GM12891 (cell line): Measurements from ENCODE around the gene DDIT3.

Experiments used
- DNase-seq: peaks from one replicate; pipeline ENCODE4 v3.0.0; 2011; ENCODE audit warnings: low spot score; ENCODE audit not compliant: insufficient read length
- FAIRE-seq: peaks from 2 replicates; lab custom pipeline; 2011; peaks lifted over from hg19 to GRCh38; lab: Jason Lieb, UNC
- PAX5 ChIP-seq: IDR thresholded peaks from 2 replicates; pipeline ENCODE4 v1.6.1; 2011; ENCODE audit warnings: low read length, moderate library complexity, mild to moderate bottlenecking; ENCODE audit not compliant: insufficient read depth, severe bottlenecking
- POLR2A ChIP-seq: IDR thresholded peaks from 2 replicates; pipeline ENCODE4 v1.6.1; 2011; ENCODE audit warnings: low read depth, low read length, control low read depth
- POLR2AphosphoS5 ChIP-seq: IDR thresholded peaks from 2 replicates; pipeline ENCODE4 v1.6.1; 2011; ENCODE audit warnings: low read depth, low read length, control low read depth
- POU2F2 ChIP-seq: IDR thresholded peaks from 2 replicates; pipeline ENCODE4 v1.6.1; 2011; ENCODE audit warnings: low read depth, mild to moderate bottlenecking, control low read depth, low read length, moderate library complexity
- SPI1 ChIP-seq: IDR thresholded peaks from 2 replicates; pipeline ENCODE4 v1.6.1; 2011; ENCODE audit warnings: low read depth, low read length, control low read depth
- TAF1 ChIP-seq: IDR thresholded peaks from 2 replicates; pipeline ENCODE4 v1.6.1; 2011; ENCODE audit warnings: low read depth, low read length, control low read depth

The DDIT3 gene

GRCh38 chr12:57548013-57548315, 27.6 kb upstream of the DDIT3 start:
- TF ChIP-seq POLR2AphosphoS5: no peak
- TF ChIP-seq POLR2A: no peak
- no peak for TF ChIP-seq TAF1
- no peak for TF ChIP-seq PAX5
- TF ChIP-seq SPI1: no peak
- TF ChIP-seq POU2F2: no peak
- FAIRE-seq (no peak), DNase-seq (no peak)

GRCh38 chr12:57547288-57548012, 27.1 kb upstream of the DDIT3 start:
- TF ChIP-seq POLR2A (no peak), POU2F2 (no peak), SPI1 (no peak), POLR2AphosphoS5 (no peak), PAX5 (no peak), TAF1 (no peak)
- no peak for DNase-seq
- no peak for FAIRE-seq

DNA sequence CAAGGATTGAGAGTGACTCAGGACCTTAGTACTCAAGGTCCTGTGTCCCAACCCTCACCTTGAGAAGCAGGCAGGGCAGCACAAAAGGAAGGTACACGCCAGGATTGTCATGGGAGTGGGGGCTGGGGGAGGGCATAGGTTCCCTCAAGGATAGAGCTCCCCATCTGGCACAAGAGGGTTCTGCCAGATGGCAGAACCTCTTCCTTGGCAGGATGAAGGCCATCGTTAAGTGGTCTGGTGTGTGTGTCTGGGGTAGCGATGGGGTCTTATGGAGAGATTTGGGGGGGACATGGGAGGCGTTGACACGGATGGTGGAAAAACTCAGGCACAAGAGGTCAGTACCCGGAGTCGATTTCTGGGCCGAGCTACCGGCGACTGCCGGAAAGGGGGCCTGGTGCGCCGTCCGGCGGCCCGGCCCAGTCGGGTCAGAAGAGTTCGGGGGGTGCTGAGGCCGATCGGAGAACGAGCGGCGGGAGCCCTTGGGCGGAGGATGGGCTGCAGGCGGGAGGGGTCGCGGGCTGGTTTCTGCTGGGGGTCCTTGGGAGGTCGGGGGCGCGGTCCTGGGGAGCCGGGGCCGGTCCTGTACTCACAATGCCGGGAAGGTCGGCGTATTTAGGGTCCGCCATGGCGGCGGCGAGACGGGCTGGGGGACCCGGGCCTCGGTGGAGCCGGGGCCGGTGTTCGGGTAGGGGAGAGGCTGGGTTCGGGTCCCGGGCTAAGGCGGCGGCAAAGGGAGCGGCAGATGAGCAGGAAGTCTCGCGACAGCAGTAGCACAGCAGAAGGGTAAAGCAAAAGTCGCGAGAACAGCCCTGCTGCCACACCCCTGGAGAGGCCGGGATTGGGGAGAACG, 26.3 kb upstream of the DDIT3 start, which contains the start of gene DCTN2:
Gene DCTN2 (minus strand): TSS at position 755 of the 850 bp plus-strand sequence. CDS start 129 bp downstream, at position 626.
- 0 out of 2 replicates have a peak, but pooled peaks have one; percentile 18 for TF ChIP-seq POLR2AphosphoS5
- no peak for TF ChIP-seq PAX5
- peak; percentile 96 for FAIRE-seq
- DNase-seq: peak; percentile 98

GRCh38 chr12:57545809-57546437, 25.6 kb upstream of the DDIT3 start:
- DNase-seq (no peak), FAIRE-seq (no peak)
- TF ChIP-seq POLR2AphosphoS5: no peak
- no peak for TF ChIP-seq SPI1
- no peak for TF ChIP-seq PAX5
- TF ChIP-seq POLR2A: 0 out of 2 replicates have a peak, but pooled peaks have one; percentile 41
- no peak for TF ChIP-seq POU2F2

DNA sequence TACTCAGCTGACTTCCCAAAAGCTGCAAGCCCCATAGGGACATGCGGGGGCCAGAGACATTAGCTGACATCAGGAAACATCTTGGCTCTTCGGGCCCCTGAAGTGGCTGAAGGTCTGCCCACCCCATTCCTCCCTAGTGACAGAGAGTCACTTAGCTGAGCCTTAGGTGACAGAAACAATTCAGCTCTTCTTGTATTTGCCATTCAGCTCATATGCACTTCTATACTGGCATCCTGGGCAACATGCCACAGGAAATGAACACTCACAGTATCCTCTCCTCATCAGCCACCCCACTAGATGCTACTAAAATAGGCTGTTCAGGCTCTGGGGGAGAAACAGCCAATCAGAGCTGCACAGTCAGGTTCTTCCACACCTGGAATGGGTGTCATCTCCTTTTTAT, 23.3 kb upstream of the DDIT3 start:
- no peak for TF ChIP-seq POU2F2
- no peak for TF ChIP-seq POLR2AphosphoS5
- TF ChIP-seq TAF1: no peak
- no peak for TF ChIP-seq SPI1
- no peak for TF ChIP-seq POLR2A
- TF ChIP-seq PAX5: no peak
- no peak for FAIRE-seq
- no peak for DNase-seq

DNA sequence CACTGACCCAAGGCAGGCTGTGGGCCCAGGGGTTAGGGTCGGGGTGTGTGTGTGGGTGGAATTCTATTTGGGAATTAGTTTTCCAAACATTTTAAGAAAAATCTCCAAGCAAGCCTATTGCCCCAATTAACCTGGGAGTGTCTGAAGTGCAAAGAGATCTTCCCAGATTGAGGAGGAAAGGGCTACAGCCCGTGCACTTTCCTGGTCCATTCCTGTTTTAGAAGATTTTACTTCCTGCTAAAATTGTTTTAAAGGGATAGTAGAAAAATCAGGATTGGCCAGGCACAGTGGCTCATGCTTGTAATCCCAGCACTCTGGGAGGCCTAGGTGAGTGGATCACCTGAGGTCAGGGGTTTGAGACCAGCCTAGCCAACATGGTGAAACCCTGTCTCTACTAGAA, 21.4 kb upstream of the DDIT3 start:
- no peak for DNase-seq
- TF ChIP-seq TAF1 (no peak), SPI1 (no peak), POLR2AphosphoS5 (no peak), POU2F2 (no peak), POLR2A (no peak), PAX5 (no peak)
- FAIRE-seq: no peak

DNA sequence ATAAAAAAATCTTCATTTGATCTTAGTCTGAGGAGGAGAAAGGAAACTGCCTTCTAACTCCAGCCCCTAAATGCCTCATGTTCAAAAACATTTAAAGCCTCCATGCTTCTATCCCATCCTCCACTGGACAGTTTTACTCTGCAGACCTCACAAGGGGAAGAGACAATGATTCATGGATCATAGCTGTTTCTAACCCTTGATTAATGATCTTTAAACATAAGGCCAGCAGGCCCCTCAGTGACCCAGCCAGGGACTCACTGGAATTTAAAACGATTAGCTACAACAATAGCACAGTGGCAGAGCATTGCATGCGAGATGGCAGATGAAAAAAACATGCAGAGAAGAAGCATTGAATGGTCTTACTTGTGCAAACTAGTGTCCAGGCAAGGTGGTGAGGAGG, 20.7 kb upstream of the DDIT3 start:
- FAIRE-seq (no peak), DNase-seq (no peak)
- TF ChIP-seq POLR2AphosphoS5 (no peak), POU2F2 (no peak), TAF1 (no peak), SPI1 (no peak), PAX5 (no peak), POLR2A (no peak)

GRCh38 chr12:57539134-57539768, 18.9 kb upstream of the DDIT3 start:
- DNase-seq (no peak), FAIRE-seq (no peak)
- TF ChIP-seq POLR2AphosphoS5: no peak
- no peak for TF ChIP-seq POLR2A
- no peak for TF ChIP-seq SPI1
- TF ChIP-seq TAF1: no peak
- no peak for TF ChIP-seq PAX5
- no peak for TF ChIP-seq POU2F2
